HepG2 (cell line): ENCODE measurements around the gene LNX2. TPM values are rescaled to one million over a fixed set of nuclear protein-coding genes. Genes with fewer than 3 reads are reported as not detected.

ENCODE experiments used
- AGO1 ChIP-seq: fragments of 200-400 bp; formaldehyde crosslinking; IDR thresholded peaks from 2 replicates; pipeline ENCODE4 v1.6.1; 2017; ENCODE audit warnings: mild to moderate bottlenecking, low read depth, low read length, moderate library complexity; ENCODE audit not compliant: poor library complexity, severe bottlenecking
- ETV6 ChIP-seq: sonication (generic); formaldehyde crosslinking; conservative IDR thresholded peaks from 2 replicates; pipeline ENCODE4 v1.4.0; 2020; ENCODE audit warnings: missing genetic modification reagents
- FOXJ3 ChIP-seq: sonication (generic); formaldehyde crosslinking; IDR thresholded peaks from 2 replicates; pipeline ENCODE4 v1.4.0; 2020; ENCODE audit warnings: missing genetic modification reagents, mild to moderate bottlenecking, borderline replicate concordance
- FOXP1 ChIP-seq, 2 experiments: fragments of 450-650 bp in 1 of 2; IDR thresholded peaks; 2 replicates each; pipeline ENCODE4 v1.6.1; 2017 to 2018; ENCODE audit warnings: antibody characterized with exemption in 1 of 2
- HIVEP1 ChIP-seq: sonication (generic); formaldehyde crosslinking; IDR thresholded peaks from 2 replicates; pipeline ENCODE4 v1.4.0; 2020; ENCODE audit warnings: mild to moderate bottlenecking, missing genetic modification reagents
- IRX3 ChIP-seq: sonication (generic); formaldehyde crosslinking; IDR thresholded peaks from 2 replicates; pipeline ENCODE4 v1.8.1; 2023; ENCODE audit warnings: mild to moderate bottlenecking, low read depth, missing genetic modification reagents, borderline replicate concordance
- ISL2 ChIP-seq: sonication (generic); formaldehyde crosslinking; IDR thresholded peaks from 2 replicates; pipeline ENCODE4 v1.5.0; 2020; ENCODE audit warnings: missing genetic modification reagents
- NR3C1 ChIP-seq: sonication (generic); formaldehyde crosslinking; IDR thresholded peaks from 2 replicates; pipeline ENCODE4 v1.4.0; 2020; ENCODE audit warnings: missing genetic modification reagents
- ZNF143 ChIP-seq: sonication (generic); formaldehyde crosslinking; IDR thresholded peaks from 2 replicates; pipeline ENCODE4 v1.4.0; 2020; ENCODE audit warnings: missing genetic modification reagents
- ZNF260 ChIP-seq: sonication (generic); formaldehyde crosslinking; IDR thresholded peaks from 2 replicates; pipeline ENCODE4 v1.4.0; 2020; ENCODE audit warnings: missing genetic modification reagents, low read depth, mild to moderate bottlenecking, borderline replicate concordance
- ZNF510 ChIP-seq: sonication (generic); formaldehyde crosslinking; IDR thresholded peaks from 2 replicates; pipeline ENCODE4 v1.4.0; 2020; ENCODE audit warnings: low read depth, mild to moderate bottlenecking, missing genetic modification reagents
- ZNF614 ChIP-seq: IDR thresholded peaks from 2 replicates; pipeline ENCODE4 v1.6.1; 2018; ENCODE audit warnings: missing biosample characterization, missing genetic modification reagents, inconsistent platforms, borderline replicate concordance
- polyA plus RNA-seq, 8 experiments: library from polyadenylated mRNA; depleted of rRNA in 3 of 8; stranded (reverse) in 7 of 8; unstranded in 1 of 8; fragments of >200 nt; fragmentation: Illumina TruSeq in 4 of 8; extraction: Trizol in 4 of 8; gene quantifications; 2 replicates each; pipeline versions ENCODE4 v1.2.1 to v1.2.3, GENCODE V29; 2011 to 2016; ENCODE audit warnings: low read depth in 4 of 8, missing spikeins in 1 of 8, mixed read lengths in 1 of 8; ENCODE audit not compliant: insufficient read depth in 1 of 8
- total RNA-seq, 5 experiments: library from RNA; depleted of rRNA; stranded (reverse); fragments of >200 nt; fragmentation: Illumina TruSeq; extraction: Trizol; gene quantifications; 2 replicates each; pipeline ENCODE4 v1.2.3, GENCODE V29; 2016; ENCODE audit warnings: low read depth in 1 of 5
- TF ChIP-seq, protein P1 (sequence below): sonication (generic); formaldehyde crosslinking; IDR thresholded peaks from 2 replicates; pipeline ENCODE4 v1.4.0; 2020; ENCODE audit warnings: mild to moderate bottlenecking, missing genetic modification reagents
- TF ChIP-seq, protein P2 (sequence below): sonication (generic); formaldehyde crosslinking; IDR thresholded peaks from 2 replicates; pipeline ENCODE4 v1.4.0; 2020; ENCODE audit warnings: low read depth, missing genetic modification reagents
- TF ChIP-seq, protein P3 (sequence below): sonication (generic); formaldehyde crosslinking; IDR thresholded peaks from 2 replicates; pipeline ENCODE4 v1.4.0; 2020; ENCODE audit warnings: mild to moderate bottlenecking, low read depth, missing genetic modification reagents
- TF ChIP-seq, protein P4 (sequence below): IDR thresholded peaks from 2 replicates; pipeline ENCODE4 v1.6.1; 2012; ENCODE audit warnings: low read depth, low read length, improper control_type of control experiment

Gene LNX2
- total and polyA plus RNA-seq, 2 of the 13 experiments (the other 11 are each of a cell fraction or from before 2014, with no cell fraction given), result 9.2 to 9.7 TPM

DNA sequence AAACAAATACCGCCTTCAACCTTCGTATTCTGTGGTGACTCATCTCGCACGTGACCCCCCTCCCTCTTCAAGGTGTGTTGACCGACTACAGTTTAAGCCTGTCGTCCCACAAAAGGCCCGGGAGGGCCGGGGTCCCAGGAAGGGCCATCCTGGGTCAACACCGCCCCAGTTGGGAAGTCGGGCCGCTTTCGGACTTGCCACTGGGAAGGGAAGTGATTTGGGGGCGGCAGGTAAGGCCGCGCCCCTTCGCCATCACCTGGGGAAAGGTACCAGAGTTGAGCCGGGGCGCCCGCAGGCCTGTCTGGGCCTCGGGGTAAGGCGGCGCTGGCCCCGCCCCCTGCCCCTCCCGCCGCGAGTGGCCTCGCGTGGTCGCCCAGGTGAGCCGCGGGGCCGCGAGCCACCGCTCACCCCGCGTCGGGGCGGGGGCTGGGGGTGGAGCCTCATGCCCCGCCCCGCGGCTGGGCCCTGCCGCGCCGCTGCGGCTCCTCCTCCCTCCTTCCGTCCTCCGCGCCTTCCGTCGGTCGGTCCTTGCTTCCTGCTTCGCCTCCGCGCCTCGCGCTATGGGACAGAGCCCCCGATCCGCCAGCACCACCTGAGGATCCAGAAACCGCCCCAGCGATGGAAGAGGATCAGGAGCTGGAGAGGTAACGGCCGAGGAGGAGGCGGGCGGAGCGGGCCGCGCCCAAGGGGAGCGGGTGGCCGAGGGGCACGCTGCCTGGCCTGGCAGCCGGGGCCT lies 1.2 kb upstream of the LNX2 start, which contains the start of gene POLR1D (continued):
- TF ChIP-seq IRX3 (CRISPR knock-in tag) (0 out of 2 replicates have a peak, but pooled peaks have one; percentile 37), ZNF260 (CRISPR knock-in tag) (no peak), AGO1 (no peak), NR3C1 (CRISPR knock-in tag) (no peak), ZNF614 (CRISPR knock-in tag) (peak; percentile 67; the same call in 1 of the 2 replicates), FOXP1 (IDR thresholded peaks at IDR 0.05) (no peak), FOXP1 (CRISPR knock-in tag; IDR thresholded peaks at IDR 0.05) (no peak), HIVEP1 (CRISPR knock-in tag) (peak; percentile 40; the same call in 1 of the 2 replicates), ZNF510 (CRISPR knock-in tag) (0 out of 2 replicates have a peak, but pooled peaks have one; percentile 40), ISL2 (CRISPR knock-in tag) (no peak), ETV6 (CRISPR knock-in tag) (no peak; the same call in 1 of the 2 replicates), ZNF143 (CRISPR knock-in tag) (no peak), FOXJ3 (CRISPR knock-in tag) (no peak)
- TF ChIP-seq, protein P1, sequence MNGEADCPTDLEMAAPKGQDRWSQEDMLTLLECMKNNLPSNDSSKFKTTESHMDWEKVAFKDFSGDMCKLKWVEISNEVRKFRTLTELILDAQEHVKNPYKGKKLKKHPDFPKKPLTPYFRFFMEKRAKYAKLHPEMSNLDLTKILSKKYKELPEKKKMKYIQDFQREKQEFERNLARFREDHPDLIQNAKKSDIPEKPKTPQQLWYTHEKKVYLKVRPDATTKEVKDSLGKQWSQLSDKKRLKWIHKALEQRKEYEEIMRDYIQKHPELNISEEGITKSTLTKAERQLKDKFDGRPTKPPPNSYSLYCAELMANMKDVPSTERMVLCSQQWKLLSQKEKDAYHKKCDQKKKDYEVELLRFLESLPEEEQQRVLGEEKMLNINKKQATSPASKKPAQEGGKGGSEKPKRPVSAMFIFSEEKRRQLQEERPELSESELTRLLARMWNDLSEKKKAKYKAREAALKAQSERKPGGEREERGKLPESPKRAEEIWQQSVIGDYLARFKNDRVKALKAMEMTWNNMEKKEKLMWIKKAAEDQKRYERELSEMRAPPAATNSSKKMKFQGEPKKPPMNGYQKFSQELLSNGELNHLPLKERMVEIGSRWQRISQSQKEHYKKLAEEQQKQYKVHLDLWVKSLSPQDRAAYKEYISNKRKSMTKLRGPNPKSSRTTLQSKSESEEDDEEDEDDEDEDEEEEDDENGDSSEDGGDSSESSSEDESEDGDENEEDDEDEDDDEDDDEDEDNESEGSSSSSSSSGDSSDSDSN (CRISPR knock-in tag), result peak; percentile 69; the same call in 1 of the 2 replicates
- TF ChIP-seq, protein P2, sequence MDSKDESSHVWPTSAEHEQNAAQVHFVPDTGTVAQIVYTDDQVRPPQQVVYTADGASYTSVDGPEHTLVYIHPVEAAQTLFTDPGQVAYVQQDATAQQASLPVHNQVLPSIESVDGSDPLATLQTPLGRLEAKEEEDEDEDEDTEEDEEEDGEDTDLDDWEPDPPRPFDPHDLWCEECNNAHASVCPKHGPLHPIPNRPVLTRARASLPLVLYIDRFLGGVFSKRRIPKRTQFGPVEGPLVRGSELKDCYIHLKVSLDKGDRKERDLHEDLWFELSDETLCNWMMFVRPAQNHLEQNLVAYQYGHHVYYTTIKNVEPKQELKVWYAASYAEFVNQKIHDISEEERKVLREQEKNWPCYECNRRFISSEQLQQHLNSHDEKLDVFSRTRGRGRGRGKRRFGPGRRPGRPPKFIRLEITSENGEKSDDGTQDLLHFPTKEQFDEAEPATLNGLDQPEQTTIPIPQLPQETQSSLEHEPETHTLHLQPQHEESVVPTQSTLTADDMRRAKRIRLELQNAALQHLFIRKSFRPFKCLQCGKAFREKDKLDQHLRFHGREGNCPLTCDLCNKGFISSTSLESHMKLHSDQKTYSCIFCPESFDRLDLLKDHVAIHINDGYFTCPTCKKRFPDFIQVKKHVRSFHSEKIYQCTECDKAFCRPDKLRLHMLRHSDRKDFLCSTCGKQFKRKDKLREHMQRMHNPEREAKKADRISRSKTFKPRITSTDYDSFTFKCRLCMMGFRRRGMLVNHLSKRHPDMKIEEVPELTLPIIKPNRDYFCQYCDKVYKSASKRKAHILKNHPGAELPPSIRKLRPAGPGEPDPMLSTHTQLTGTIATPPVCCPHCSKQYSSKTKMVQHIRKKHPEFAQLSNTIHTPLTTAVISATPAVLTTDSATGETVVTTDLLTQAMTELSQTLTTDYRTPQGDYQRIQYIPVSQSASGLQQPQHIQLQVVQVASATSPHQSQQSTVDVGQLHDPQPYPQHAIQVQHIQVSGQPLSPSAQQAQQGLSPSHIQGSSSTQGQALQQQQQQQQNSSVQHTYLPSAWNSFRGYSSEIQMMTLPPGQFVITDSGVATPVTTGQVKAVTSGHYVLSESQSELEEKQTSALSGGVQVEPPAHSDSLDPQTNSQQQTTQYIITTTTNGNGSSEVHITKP (CRISPR knock-in tag), result no peak
- TF ChIP-seq, protein P3, sequence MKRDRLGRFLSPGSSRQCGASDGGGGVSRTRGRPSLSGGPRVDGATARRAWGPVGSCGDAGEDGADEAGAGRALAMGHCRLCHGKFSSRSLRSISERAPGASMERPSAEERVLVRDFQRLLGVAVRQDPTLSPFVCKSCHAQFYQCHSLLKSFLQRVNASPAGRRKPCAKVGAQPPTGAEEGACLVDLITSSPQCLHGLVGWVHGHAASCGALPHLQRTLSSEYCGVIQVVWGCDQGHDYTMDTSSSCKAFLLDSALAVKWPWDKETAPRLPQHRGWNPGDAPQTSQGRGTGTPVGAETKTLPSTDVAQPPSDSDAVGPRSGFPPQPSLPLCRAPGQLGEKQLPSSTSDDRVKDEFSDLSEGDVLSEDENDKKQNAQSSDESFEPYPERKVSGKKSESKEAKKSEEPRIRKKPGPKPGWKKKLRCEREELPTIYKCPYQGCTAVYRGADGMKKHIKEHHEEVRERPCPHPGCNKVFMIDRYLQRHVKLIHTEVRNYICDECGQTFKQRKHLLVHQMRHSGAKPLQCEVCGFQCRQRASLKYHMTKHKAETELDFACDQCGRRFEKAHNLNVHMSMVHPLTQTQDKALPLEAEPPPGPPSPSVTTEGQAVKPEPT (CRISPR knock-in tag), result peak; percentile 84; the same call in 1 of the 2 replicates
- TF ChIP-seq, protein P4, sequence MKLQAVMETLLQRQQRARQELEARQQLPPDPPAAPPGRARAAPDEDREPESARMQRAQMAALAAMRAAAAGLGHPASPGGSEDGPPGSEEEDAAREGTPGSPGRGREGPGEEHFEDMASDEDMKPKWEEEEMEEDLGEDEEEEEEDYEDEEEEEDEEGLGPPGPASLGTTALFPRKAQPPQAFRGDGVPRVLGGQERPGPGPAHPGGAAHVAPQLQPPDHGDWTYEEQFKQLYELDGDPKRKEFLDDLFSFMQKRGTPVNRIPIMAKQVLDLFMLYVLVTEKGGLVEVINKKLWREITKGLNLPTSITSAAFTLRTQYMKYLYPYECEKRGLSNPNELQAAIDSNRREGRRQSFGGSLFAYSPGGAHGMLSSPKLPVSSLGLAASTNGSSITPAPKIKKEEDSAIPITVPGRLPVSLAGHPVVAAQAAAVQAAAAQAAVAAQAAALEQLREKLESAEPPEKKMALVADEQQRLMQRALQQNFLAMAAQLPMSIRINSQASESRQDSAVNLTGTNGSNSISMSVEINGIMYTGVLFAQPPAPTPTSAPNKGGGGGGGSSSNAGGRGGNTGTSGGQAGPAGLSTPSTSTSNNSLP, result no peak
